Activated T-helper 17 cell treated with anti-CD3 and anti-CD28 coated beads, Interleukin-2, amount 50 U/mL, for 72 hours (primary cell): ENCODE results near the gene SOX18. TPM values are rescaled to one million over a fixed set of nuclear protein-coding genes. Genes with fewer than 3 reads are reported as not detected.

Experiments
- ATAC-seq: fragments of 150-1000 bp; cut with Tn5 transposase; replicated peaks from 2 replicates; pipeline ENCODE4 v1.10.0; 2021; ENCODE audit warnings: mild to moderate bottlenecking, moderate library complexity
- H3K27ac Mint-ChIP-seq: one replicate; pipeline ENCODE4 v1.8.0; 2022; ENCODE audit warnings: mixed read lengths
- H3K27me3 Mint-ChIP-seq: one replicate; pipeline ENCODE4 v1.8.0; 2022; ENCODE audit warnings: mixed read lengths
- H3K36me3 Mint-ChIP-seq: one replicate; pipeline ENCODE4 v1.8.0; 2022; ENCODE audit warnings: low read depth, mild to moderate bottlenecking, mixed read lengths
- H3K4me1 Mint-ChIP-seq: one replicate; pipeline ENCODE4 v1.8.0; 2022; ENCODE audit warnings: mixed read lengths
- H3K4me3 Mint-ChIP-seq: one replicate; pipeline ENCODE4 v1.8.0; 2022; ENCODE audit warnings: mild to moderate bottlenecking, mixed read lengths
- H3K9me3 Mint-ChIP-seq: one replicate; pipeline ENCODE4 v1.8.0; 2022; ENCODE audit warnings: mixed read lengths
- total RNA-seq, 2 donors: library from RNA; stranded (reverse); gene quantifications; one replicate each; pipeline ENCODE4 v1.2.3, GENCODE V29; 2022

Gene SOX18
- total RNA-seq, 2 donors from 2014 or later: 0.13 to 0.22 TPM

GRCh38 chr20:64067005-64067632, 17.7 kb upstream of the SOX18 start:
- Mint-ChIP-seq H3K27ac (peak overlapping the region; percentile 28), H3K4me1 (peaks cover 32% of the 10 kb centered on the region)

GRCh38 chr20:64065974-64066343, 16.5 kb upstream of the SOX18 start:
- Mint-ChIP-seq H3K4me1 (peaks cover 32% of the 10 kb centered on the region), H3K36me3 (peaks cover 5% of the 10 kb centered on the region), H3K4me3 (peak overlapping the region; percentile 89), H3K27ac (peak overlapping the region; percentile 90), H3K27me3 (no peaks in the 10 kb centered on the region), H3K9me3 (no peaks in the 10 kb centered on the region)
- ATAC-seq: peak; percentile 80

More at GRCh38 chr20:64067005-64067632, 17.7 kb upstream of the SOX18 start:
- no peaks in the 10 kb centered on the region for H3K9me3 Mint-ChIP-seq
- H3K36me3 Mint-ChIP-seq: peaks cover 5% of the 10 kb centered on the region
- ATAC-seq: no peak
- H3K4me3 Mint-ChIP-seq: peak overlapping the region; percentile 20
- no peaks in the 10 kb centered on the region for H3K27me3 Mint-ChIP-seq

GRCh38 chr20:64065062-64065973, 15.9 kb upstream of the SOX18 start:
- Mint-ChIP-seq H3K27me3 (no peaks in the 10 kb centered on the region), H3K27ac (peak overlapping the region; percentile 90), H3K9me3 (no peaks in the 10 kb centered on the region), H3K36me3 (peaks cover 5% of the 10 kb centered on the region), H3K4me3 (peak overlapping the region; percentile 89), H3K4me1 (peaks cover 32% of the 10 kb centered on the region)
- ATAC-seq: no peak

- Mint-ChIP-seq H3K27me3 (no peaks in the 10 kb centered on the region), H3K4me3 (peak overlapping the region; percentile 89), H3K4me1 (peaks cover 32% of the 10 kb centered on the region), H3K36me3 (peaks cover 5% of the 10 kb centered on the region), H3K9me3 (no peaks in the 10 kb centered on the region), H3K27ac (peak overlapping the region; percentile 89)
- no peak for ATAC-seq
Measured at GRCh38 chr20:64064145-64064698, 14.8 kb upstream of the SOX18 start.

- peak overlapping the region; percentile 89 for H3K27ac Mint-ChIP-seq
- peak overlapping the region; percentile 89 for H3K4me3 Mint-ChIP-seq
- peaks cover 5% of the 10 kb centered on the region for H3K36me3 Mint-ChIP-seq
- peaks cover 32% of the 10 kb centered on the region for H3K4me1 Mint-ChIP-seq
- H3K9me3 Mint-ChIP-seq: no peaks in the 10 kb centered on the region
- H3K27me3 Mint-ChIP-seq: no peaks in the 10 kb centered on the region
- ATAC-seq: peak; percentile 30
Measured at GRCh38 chr20:64063389-64064144, 14.1 kb upstream of the SOX18 start.

- Mint-ChIP-seq H3K27ac (peak within 1 kb of the TSS; percentile 89), H3K4me1 (peaks cover 26% of the 10 kb centered on the region), H3K9me3 (no peaks in the 10 kb centered on the region), H3K4me3 (peak within 1 kb of the TSS; percentile 89), H3K36me3 (peaks cover 9% of the 10 kb centered on the region), H3K27me3 (no peaks in the 10 kb centered on the region)
- peak; percentile 83 for ATAC-seq
Measured at GRCh38 chr20:64062596-64063388, 13.4 kb upstream of the SOX18 start, which contains the start of gene TCEA2. Gene TCEA2, plus strand, starts transcription at chr20:64063198. Its CDS starts 115 bp downstream, at chr20:64063313.

- peaks cover 25% of the 10 kb centered on the region for H3K4me1 Mint-ChIP-seq
- no peaks in the 10 kb centered on the region for H3K9me3 Mint-ChIP-seq
- H3K27me3 Mint-ChIP-seq: no peaks in the 10 kb centered on the region
- ATAC-seq: no peak
- H3K4me3 Mint-ChIP-seq: peak overlapping the region; percentile 89
- H3K27ac Mint-ChIP-seq: no peak overlapping the region
- peaks cover 9% of the 10 kb centered on the region for H3K36me3 Mint-ChIP-seq
Measured at GRCh38 chr20:64062276-64062595, 12.8 kb upstream of the SOX18 start.

- Mint-ChIP-seq H3K36me3 (peaks cover 5% of the 10 kb centered on the region), H3K27ac (peak overlapping the region; percentile 51), H3K27me3 (peaks cover 2% of the 10 kb centered on the region), H3K9me3 (no peaks in the 10 kb centered on the region), H3K4me1 (peaks cover under 1% of the 10 kb centered on the region), H3K4me3 (peak overlapping the region; percentile 83)
- ATAC-seq: peak; percentile 20
Measured at GRCh38 chr20:64058536-64058935, 9.1 kb upstream of the SOX18 start.

GRCh38 chr20:64057628-64058498, 8.4 kb upstream of the SOX18 start:
- Mint-ChIP-seq H3K27ac (peak overlapping the region; percentile 76), H3K9me3 (no peaks in the 10 kb centered on the region), H3K4me3 (peak overlapping the region; percentile 83), H3K36me3 (peaks cover 5% of the 10 kb centered on the region), H3K4me1 (peaks cover 4% of the 10 kb centered on the region), H3K27me3 (peaks cover 8% of the 10 kb centered on the region)
- ATAC-seq: peak; percentile 79

- Mint-ChIP-seq H3K27ac (peak overlapping the region; percentile 76), H3K36me3 (peaks cover 5% of the 10 kb centered on the region), H3K4me1 (peaks cover 4% of the 10 kb centered on the region), H3K9me3 (no peaks in the 10 kb centered on the region), H3K27me3 (peaks cover 8% of the 10 kb centered on the region), H3K4me3 (peak overlapping the region; percentile 83)
- ATAC-seq: peak; percentile 69
Measured at GRCh38 chr20:64056889-64057627, 7.6 kb upstream of the SOX18 start.

GRCh38 chr20:64056639-64056888, 7.1 kb upstream of the SOX18 start:
- no peak for ATAC-seq
- no peak overlapping the region for H3K27ac Mint-ChIP-seq
- no peaks in the 10 kb centered on the region for H3K9me3 Mint-ChIP-seq
- H3K4me3 Mint-ChIP-seq: peak overlapping the region; percentile 83
- H3K4me1 Mint-ChIP-seq: peaks cover 4% of the 10 kb centered on the region
- peaks cover 5% of the 10 kb centered on the region for H3K36me3 Mint-ChIP-seq
- peaks cover 8% of the 10 kb centered on the region for H3K27me3 Mint-ChIP-seq

- no peak overlapping the region for H3K4me3 Mint-ChIP-seq
- H3K4me1 Mint-ChIP-seq: peaks cover 4% of the 10 kb centered on the region
- no peaks in the 10 kb centered on the region for H3K9me3 Mint-ChIP-seq
- H3K36me3 Mint-ChIP-seq: peaks cover 5% of the 10 kb centered on the region
- H3K27ac Mint-ChIP-seq: no peak overlapping the region
- ATAC-seq: no peak
- peaks cover 8% of the 10 kb centered on the region for H3K27me3 Mint-ChIP-seq
Measured at GRCh38 chr20:64055893-64056638, 6.6 kb upstream of the SOX18 start.
